ENCODE data around the gene LCORL. TPM values are rescaled to one million over a fixed set of nuclear protein-coding genes. Genes with fewer than 3 reads are reported as not detected.

LCORL gene
- total RNA-seq, 1 experiment from 2014 or later = 11.3 TPM

GRCh38 chr4:18063079-18063478 is 41.5 kb upstream of the LCORL start:
- Mint-ChIP-seq H3K4me1 (ENCODE audit: low read depth, unreplicated experiment) (no peaks in the 10 kb centered on the region), H3K36me3 (ENCODE audit: insufficient read depth, unreplicated experiment) (no peaks in the 10 kb centered on the region), H3K9me3 (ENCODE audit: unreplicated experiment) (peaks cover 21% of the 10 kb centered on the region), H3K27ac (ENCODE audit: unreplicated experiment) (no peak overlapping the region), H3K27me3 (ENCODE audit: insufficient read depth, unreplicated experiment) (peaks cover 6% of the 10 kb centered on the region), H3K4me3 (ENCODE audit: unreplicated experiment) (no peak overlapping the region)
- DNase-seq = no peak
- Histone ChIP-seq H3K9me3 (no peaks in the 10 kb centered on the region), H3K4me3 (ENCODE audit: low read depth, low read length) (no peak overlapping the region), H3K4me1 (no peaks in the 10 kb centered on the region), H3K36me3 (ENCODE audit: control insufficient read depth, insufficient read depth, low read length) (no peaks in the 10 kb centered on the region), H3K27me3 (replicated peaks; ENCODE audit: control insufficient read depth, insufficient read depth, low read length) (no peaks in the 10 kb centered on the region)
- no TSS peak for BruUV-seq (replicated peaks)
- POLR2A ChIA-PET = no interaction called here
- TF ChIP-seq CTCF (IDR thresholded peaks at IDR 0.05; ENCODE audit: insufficient read depth in 1 of 2, low read depth in 1 of 2, low read length in 1 of 2, severe bottlenecking in 1 of 2, unreplicated experiment in 1 of 2) = no peak
- CTCF ChIA-PET = no interaction called here
- intact Hi-C loops (cut with micrococcal nuclease; ENCODE audit: unreplicated experiment) = no loop called here

- Mint-ChIP-seq H3K36me3 (ENCODE audit: insufficient read depth, unreplicated experiment) (no peaks in the 10 kb centered on the region), H3K9me3 (ENCODE audit: unreplicated experiment) (peaks cover 3% of the 10 kb centered on the region), H3K27me3 (ENCODE audit: insufficient read depth, unreplicated experiment) (peaks cover 6% of the 10 kb centered on the region), H3K27ac (ENCODE audit: unreplicated experiment) (no peak overlapping the region), H3K4me3 (ENCODE audit: unreplicated experiment) (no peak overlapping the region), H3K4me1 (ENCODE audit: low read depth, unreplicated experiment) (no peaks in the 10 kb centered on the region)
- no peaks in the 10 kb centered on the region for H3K27me3 ChIP-seq (replicated peaks; ENCODE audit: control insufficient read depth, insufficient read depth, low read length)
- ChIA-PET CTCF (no interaction called here), POLR2A (no interaction called here)
- no peak overlapping the region for H3K4me3 ChIP-seq (ENCODE audit: low read depth, low read length)
- BruUV-seq (replicated peaks) = no TSS peak
- intact Hi-C loops (cut with micrococcal nuclease; ENCODE audit: unreplicated experiment) = no loop called here
- DNase-seq = no peak
- H3K4me1 ChIP-seq = peaks cover 7% of the 10 kb centered on the region
- TF ChIP-seq CTCF (IDR thresholded peaks at IDR 0.05; ENCODE audit: insufficient read depth in 1 of 2, low read depth in 1 of 2, low read length in 1 of 2, severe bottlenecking in 1 of 2, unreplicated experiment in 1 of 2) = no peak
- no peaks in the 10 kb centered on the region for H3K36me3 ChIP-seq (ENCODE audit: control insufficient read depth, insufficient read depth, low read length)
- no peaks in the 10 kb centered on the region for H3K9me3 ChIP-seq
Observed at GRCh38 chr4:18057821-18058533, 36.4 kb upstream of the LCORL start.

GRCh38 chr4:18056030-18056429 is 34.5 kb upstream of the LCORL start:
- Mint-ChIP-seq H3K27me3 (ENCODE audit: insufficient read depth, unreplicated experiment) (peaks cover 8% of the 10 kb centered on the region), H3K4me3 (ENCODE audit: unreplicated experiment) (no peak overlapping the region), H3K36me3 (ENCODE audit: insufficient read depth, unreplicated experiment) (no peaks in the 10 kb centered on the region), H3K4me1 (ENCODE audit: low read depth, unreplicated experiment) (no peaks in the 10 kb centered on the region), H3K27ac (ENCODE audit: unreplicated experiment) (no peak overlapping the region), H3K9me3 (ENCODE audit: unreplicated experiment) (no peaks in the 10 kb centered on the region)
- Histone ChIP-seq H3K36me3 (ENCODE audit: control insufficient read depth, insufficient read depth, low read length) (no peaks in the 10 kb centered on the region), H3K4me1 (peaks cover 7% of the 10 kb centered on the region), H3K27me3 (replicated peaks; ENCODE audit: control insufficient read depth, insufficient read depth, low read length) (no peaks in the 10 kb centered on the region), H3K4me3 (ENCODE audit: low read depth, low read length) (no peak overlapping the region), H3K9me3 (no peaks in the 10 kb centered on the region)
- ChIA-PET POLR2A (no interaction called here), CTCF (no interaction called here)
- no peak for TF ChIP-seq CTCF (IDR thresholded peaks at IDR 0.05; ENCODE audit: insufficient read depth in 1 of 2, low read depth in 1 of 2, low read length in 1 of 2, severe bottlenecking in 1 of 2, unreplicated experiment in 1 of 2)
- DNase-seq = no peak
- intact Hi-C loops (cut with micrococcal nuclease; ENCODE audit: unreplicated experiment) = no loop called here
- no TSS peak for BruUV-seq (replicated peaks)
